UCSD-AML1 (cell line): ENCODE results near the gene TRAPPC4.
A peak's percentile ranks its signal among the peaks of the same experiment; 100 is the strongest.
"Not testable (repeated sequence)": the region's sequence is repeated elsewhere in the genome, so short reads cannot be mapped to it uniquely, and the experiment has no call there.

Source experiments
- DNase-seq: peaks from one replicate; lab custom pipeline; 2025; ENCODE audit not compliant: unreplicated experiment; lab: John Stamatoyannopoulos, UW

TRAPPC4 gene

GRCh38 chr11:119018074-119018938 is at the start of gene TRAPPC4, which contains the start of gene RPS25:
Gene TRAPPC4, plus strand, starts transcription at chr11:119018766. Its CDS starts 30 bp downstream, at chr11:119018796.
Gene RPS25, minus strand, starts transcription at chr11:119018343. Its CDS starts 59 bp downstream, at chr11:119018284.
- peak; percentile 96 for DNase-seq

- DNase-seq, result not testable (repeated sequence)
Measured at GRCh38 chr11:118969508-118969907, 49.1 kb upstream of the TRAPPC4 start.

GRCh38 chr11:118971646-118972045 is 46.9 kb upstream of the TRAPPC4 start, which contains the start of gene FOXR1:
Gene FOXR1, plus strand, starts transcription at chr11:118971761. Its CDS starts 171 bp downstream, at chr11:118971932.
- no peak for DNase-seq

GRCh38 chr11:118973985-118974384 is 44.6 kb upstream of the TRAPPC4 start:
- DNase-seq, result no peak

GRCh38 chr11:118975771-118976709 is 42.5 kb upstream of the TRAPPC4 start:
- DNase-seq, result no peak

- DNase-seq, result no peak
Measured at GRCh38 chr11:118979434-118979833, 39.1 kb upstream of the TRAPPC4 start.

- peak; percentile 50 for DNase-seq
Measured at GRCh38 chr11:118980191-118980881, 38.2 kb upstream of the TRAPPC4 start.

- DNase-seq, result not testable (repeated sequence)
Measured at GRCh38 chr11:118984337-118984736, 34.2 kb upstream of the TRAPPC4 start.

- DNase-seq, result no peak
Measured at GRCh38 chr11:118984825-118985224, 33.7 kb upstream of the TRAPPC4 start.

- DNase-seq, result no peak
Measured at GRCh38 chr11:118988280-118988679, 30.3 kb upstream of the TRAPPC4 start.

GRCh38 chr11:118991486-118992038 is 27.0 kb upstream of the TRAPPC4 start:
- not testable (repeated sequence) for DNase-seq

GRCh38 chr11:118996926-118997626 is 21.5 kb upstream of the TRAPPC4 start:
- DNase-seq, result peak; percentile 44

GRCh38 chr11:118997627-118998387 is 20.8 kb upstream of the TRAPPC4 start, which contains the start of gene CENATAC:
Gene CENATAC, plus strand, starts transcription at chr11:118998138. Its CDS starts 60 bp downstream, at chr11:118998198.
- DNase-seq, result peak; percentile 95

- no peak for DNase-seq
Measured at GRCh38 chr11:118998388-118998717, 20.2 kb upstream of the TRAPPC4 start.

GRCh38 chr11:118998822-118999221 is 19.7 kb upstream of the TRAPPC4 start:
- no peak for DNase-seq

- DNase-seq, result no peak
Measured at GRCh38 chr11:119000906-119001305, 17.7 kb upstream of the TRAPPC4 start.

GRCh38 chr11:119006656-119007055 is 11.9 kb upstream of the TRAPPC4 start:
- DNase-seq, result no peak

GRCh38 chr11:119011476-119012053 is 7.0 kb upstream of the TRAPPC4 start:
- DNase-seq, result no peak
